Measurements from ENCODE around the gene BACH2.

The BACH2 gene

DNA sequence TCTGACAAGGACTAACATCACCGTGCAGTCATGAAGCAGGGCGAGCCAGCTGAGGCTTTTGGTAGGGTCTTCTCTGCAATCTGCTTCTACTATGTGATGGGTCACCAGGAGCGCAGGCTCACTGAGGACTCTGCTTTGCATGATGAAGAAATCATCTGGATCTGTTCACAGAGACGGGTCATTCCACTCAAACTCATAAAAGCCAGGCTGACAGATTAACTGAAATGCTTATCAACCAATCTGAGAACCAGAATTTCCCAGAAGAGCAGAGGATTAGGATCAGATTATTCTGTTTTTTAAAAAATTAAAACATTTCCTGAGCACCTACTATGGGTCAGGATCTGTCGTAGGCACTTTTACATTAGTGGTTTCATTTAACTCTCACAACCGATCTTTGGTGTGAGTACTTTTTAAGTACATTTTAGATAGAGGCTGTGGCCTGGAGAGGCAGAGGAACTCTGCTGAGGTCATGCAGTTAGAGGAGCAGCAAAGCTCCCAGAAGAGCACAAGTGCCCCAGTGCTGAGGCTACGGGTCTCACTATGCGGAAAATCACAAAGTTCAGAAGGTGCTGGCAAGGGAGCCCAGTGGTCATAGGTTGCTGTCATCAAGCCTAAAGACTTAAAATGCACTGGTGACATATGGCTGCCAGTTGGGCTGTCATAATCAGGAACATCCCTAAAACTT lies 109.1 kb downstream of the BACH2 start:
- peak overlapping the region; percentile 20 for H3K27ac ChIP-seq
- TF ChIP-seq, protein P1, sequence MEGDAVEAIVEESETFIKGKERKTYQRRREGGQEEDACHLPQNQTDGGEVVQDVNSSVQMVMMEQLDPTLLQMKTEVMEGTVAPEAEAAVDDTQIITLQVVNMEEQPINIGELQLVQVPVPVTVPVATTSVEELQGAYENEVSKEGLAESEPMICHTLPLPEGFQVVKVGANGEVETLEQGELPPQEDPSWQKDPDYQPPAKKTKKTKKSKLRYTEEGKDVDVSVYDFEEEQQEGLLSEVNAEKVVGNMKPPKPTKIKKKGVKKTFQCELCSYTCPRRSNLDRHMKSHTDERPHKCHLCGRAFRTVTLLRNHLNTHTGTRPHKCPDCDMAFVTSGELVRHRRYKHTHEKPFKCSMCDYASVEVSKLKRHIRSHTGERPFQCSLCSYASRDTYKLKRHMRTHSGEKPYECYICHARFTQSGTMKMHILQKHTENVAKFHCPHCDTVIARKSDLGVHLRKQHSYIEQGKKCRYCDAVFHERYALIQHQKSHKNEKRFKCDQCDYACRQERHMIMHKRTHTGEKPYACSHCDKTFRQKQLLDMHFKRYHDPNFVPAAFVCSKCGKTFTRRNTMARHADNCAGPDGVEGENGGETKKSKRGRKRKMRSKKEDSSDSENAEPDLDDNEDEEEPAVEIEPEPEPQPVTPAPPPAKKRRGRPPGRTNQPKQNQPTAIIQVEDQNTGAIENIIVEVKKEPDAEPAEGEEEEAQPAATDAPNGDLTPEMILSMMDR (conservative IDR thresholded peaks at IDR 0.05) = no peak

DNA sequence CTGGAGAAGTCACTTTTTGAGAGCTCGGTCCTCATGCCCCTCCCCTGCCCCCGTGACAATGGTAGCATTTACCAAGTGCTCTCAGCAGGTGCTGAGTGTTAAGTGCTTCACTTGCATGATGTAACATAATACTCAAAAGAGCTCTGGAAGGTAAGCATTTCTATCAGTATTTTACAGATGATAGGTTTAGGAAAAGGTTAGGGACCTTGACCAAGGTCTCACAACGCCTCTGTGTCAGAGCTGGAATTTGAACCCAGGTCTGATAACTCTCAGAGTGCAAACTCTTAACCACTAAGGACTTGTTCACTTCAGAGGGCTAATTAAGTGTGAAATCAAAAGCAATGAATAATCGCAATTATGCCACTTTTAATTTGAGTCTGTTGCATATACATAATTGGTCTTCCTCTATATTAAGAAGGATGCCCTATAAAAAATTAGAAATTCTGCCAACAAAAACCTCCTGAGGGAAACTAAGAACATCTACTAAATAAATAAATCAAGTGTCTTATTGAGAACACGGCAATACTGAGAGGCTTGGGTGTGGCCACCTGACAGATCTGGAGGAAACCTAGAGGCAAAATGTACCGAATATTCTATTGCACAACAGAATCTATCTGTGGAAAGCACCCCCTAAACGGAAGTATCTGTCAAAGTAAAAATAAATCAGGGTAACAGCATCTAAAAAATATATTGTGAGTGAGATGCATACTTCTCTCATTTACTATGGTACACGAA lies 109.8 kb downstream of the BACH2 start:
- peak overlapping the region; percentile 20 for H3K27ac ChIP-seq
- TF ChIP-seq, protein P1 (conservative IDR thresholded peaks at IDR 0.05) = no peak

DNA sequence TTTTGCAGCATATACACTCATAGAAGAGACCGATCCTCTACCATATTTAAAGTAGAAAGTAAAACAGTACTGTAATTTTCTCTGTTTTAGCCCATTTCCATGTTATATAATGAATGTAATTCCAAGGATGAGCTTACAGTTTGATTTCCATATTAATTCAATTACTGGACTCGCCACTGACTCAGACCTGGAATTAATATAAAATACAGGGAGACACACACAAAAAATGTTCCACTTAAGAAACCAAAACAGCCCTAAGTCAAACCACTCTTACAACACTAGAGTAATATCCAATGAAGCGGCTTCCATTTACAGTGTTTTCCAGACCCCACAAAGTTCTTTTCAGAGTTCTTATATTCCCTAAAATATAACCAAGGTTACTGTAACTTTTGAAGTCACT lies 110.6 kb downstream of the BACH2 start:
- H3K27ac ChIP-seq = no peak overlapping the region
- TF ChIP-seq, protein P1 (conservative IDR thresholded peaks at IDR 0.05) = no peak

DNA sequence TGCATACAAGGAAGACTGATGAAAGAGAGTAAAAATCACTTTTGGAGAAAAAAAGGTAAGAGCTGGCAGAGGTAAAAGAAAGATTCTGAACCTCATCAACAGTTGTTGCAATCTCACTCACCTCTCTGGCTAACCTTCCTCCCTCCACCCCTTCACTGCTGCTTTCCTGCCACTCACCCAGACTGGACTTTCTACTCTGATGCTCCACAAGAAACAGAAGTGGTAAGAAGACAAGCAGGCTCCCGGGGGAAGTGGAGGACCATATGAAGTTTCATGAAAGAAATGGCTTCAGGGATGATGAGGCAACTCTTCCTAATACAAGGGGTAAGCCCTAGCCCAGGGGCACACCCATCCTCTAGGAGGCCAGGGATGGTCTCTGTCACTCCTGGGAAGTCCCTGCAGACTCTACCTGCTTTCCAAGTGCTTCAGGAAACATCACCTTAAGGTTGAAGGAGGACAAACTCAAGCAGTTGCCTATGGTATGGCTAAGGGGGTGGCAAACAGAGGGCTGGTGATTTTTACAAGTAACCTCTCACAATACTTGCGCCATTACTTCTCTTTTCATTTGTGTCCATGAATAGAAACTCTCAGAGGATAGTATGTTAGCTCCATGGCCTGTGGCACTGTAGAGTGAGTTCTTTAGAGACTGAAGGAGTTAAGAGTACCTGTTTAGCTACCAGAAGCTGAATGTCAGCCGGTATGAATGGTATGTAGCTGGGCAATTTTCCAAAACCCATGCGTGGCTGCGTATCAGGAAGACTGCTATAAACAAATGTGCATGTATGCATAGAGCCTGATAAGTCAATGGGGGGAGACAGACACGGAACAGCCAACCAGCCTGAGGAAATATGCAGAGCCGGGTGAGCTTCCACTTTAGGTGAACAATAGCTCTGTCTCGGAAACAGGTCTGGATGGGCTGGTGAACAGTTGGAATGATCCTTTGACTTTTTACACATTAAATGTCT lies 112.0 kb downstream of the BACH2 start:
- H3K27ac ChIP-seq = peak overlapping the region; percentile 7; the same call in 1 of the 2 replicates
- TF ChIP-seq, protein P1 (conservative IDR thresholded peaks at IDR 0.05) = no peak

DNA sequence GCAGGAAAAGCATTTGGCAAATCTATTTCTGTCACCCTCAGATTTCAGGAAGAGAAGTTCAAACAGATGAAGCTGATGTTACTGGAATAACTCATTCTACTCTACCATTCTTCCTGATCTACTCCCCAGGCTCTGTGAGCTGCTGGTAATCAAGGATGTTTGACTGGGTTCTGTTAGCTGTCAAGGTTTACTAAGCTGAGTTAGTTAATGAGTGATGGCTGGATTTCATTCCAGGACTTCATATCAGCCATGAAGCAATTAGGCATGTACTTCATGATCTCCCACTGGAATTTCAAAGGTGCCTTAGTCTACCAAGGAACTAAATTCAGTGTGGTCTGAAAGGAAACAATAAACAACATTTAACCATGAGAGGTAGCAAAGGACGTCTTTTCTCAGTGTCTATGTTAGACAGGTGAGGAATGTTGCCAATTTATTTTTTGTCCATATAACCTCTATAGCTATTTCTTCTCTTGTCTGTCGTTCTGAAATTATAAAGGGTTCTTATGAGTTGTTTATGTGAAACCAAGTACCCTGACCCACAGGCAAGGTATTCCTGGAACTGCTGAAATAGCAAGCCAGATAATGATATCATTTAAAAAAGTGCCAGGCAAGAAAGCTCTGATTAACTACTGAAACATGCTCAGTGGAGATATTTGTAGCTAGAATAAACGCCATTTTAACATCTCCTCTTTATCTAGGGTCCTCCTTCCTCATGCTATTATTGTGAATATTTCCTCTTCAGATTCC lies 112.9 kb downstream of the BACH2 start:
- peak overlapping the region; percentile 7; the same call in 1 of the 2 replicates for H3K27ac ChIP-seq
- TF ChIP-seq, protein P1 (conservative IDR thresholded peaks at IDR 0.05) = no peak

DNA sequence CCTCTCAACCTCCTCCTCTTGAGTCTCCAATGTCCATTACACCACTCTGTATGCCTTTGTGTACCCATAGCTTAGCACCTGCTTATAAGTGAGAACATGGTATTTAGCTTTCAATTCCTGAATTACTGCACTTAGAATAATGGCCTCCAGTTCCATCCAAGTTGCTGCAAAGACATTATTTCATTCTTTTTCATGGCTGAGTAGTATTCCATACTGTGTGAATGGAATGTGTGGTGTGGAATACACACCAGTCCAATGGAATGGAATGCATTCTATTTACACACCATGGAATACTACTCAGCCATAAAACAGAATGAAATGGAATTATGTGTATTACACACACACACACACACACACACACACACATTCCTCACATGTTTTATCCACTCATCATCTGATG lies 116.1 kb downstream of the BACH2 start:
- no peak overlapping the region for H3K27ac ChIP-seq
- TF ChIP-seq, protein P1 (conservative IDR thresholded peaks at IDR 0.05) = no peak
